GM19372 (cell line): ENCODE results near the gene OTOGL.
"Not testable (repeated sequence)": the region's sequence is repeated elsewhere in the genome, so short reads cannot be mapped to it uniquely, and the experiment has no call there.

ENCODE experiments used
- ATAC-seq: cut with Tn5 transposase; IDR thresholded peaks from one replicate; pipeline ENCODE4 v1.9.1; 2021; ENCODE audit warnings: mild to moderate bottlenecking, low read depth, moderate library complexity; ENCODE audit not compliant: unreplicated experiment

Gene OTOGL

DNA sequence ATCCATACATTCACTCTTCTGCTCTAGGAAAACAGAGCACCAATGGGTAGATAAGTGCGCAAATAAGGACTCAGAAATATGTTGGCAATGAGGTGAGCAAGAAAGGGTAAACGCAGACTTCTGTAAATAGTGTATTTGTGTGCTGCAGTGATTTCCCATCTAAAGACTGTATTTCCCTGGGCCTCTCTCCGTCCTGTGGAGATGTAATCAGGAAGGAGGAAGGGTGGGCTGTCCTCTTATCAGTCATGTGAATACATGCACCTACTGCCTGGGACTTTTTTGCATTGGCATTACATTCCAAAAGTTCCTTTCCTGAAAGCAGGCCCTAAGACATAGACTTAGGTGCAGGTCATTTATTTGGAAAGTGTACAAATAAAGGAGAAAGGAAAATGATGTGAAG, 114.5 kb downstream of the OTOGL start:
- ATAC-seq = no peak

DNA sequence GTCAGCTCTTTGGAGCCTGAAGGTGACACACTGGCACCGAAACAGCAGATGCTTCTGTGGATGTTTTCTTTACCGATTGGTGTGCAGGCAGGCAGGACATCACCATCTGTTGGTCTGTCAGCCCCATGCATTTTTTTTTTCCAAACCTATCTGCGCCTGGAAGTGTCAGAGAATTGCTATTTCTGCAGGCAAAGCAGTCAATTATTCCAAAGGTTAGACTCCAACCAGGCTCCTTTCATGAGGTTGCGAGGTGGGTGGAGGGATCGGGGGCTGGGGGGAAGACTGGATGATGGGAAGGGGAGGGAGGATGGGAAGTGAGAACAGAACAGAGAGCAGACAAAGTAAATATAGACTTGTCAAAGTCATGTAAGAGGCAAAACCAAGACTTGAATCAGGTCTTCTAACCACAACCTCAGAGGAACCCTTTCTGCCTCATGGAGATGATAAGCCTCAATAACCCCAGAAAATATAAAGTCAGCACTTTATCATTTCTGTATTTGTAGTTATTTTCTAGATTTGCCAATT, 117.7 kb downstream of the OTOGL start:
- ATAC-seq = peak; percentile 52

DNA sequence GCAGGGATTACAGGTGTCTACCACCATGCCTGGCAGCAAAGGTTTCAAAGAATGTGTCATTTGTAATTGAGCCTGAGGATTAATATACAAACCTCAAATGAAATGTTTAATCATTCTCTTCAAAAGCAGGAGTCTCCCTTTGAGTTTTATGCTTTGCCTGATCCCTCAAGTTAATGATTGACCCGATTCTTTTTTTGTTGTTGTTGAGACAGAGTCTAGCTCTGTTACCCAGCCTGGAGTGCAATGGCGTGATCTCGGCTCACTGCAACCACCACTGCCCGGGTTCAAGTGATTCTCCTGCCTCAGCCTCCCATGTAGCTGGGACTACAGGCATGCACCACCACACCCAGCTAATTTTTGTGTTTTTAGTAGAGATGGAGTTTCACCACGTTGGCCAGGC, 119.6 kb downstream of the OTOGL start:
- ATAC-seq = not testable (repeated sequence)

DNA sequence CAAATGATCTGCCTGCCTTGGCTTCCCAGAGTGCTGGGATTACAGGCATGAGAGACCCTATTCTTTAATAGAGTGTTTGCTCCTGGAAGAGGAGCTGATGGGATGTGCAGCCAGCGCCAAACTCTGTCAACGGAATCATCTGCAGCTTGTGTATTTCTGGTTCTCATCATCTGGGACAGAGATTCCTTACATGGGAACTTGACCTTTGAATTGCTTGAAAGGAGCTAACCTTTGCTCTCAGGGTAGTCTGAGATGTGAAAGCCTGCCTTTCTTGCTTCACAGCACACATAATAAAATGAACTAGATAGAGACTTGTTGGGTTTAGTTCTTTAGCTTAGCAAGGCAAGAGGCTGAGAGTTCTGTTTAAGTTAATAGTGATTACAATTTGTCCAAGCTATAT, 120.0 kb downstream of the OTOGL start:
- ATAC-seq = no peak

DNA sequence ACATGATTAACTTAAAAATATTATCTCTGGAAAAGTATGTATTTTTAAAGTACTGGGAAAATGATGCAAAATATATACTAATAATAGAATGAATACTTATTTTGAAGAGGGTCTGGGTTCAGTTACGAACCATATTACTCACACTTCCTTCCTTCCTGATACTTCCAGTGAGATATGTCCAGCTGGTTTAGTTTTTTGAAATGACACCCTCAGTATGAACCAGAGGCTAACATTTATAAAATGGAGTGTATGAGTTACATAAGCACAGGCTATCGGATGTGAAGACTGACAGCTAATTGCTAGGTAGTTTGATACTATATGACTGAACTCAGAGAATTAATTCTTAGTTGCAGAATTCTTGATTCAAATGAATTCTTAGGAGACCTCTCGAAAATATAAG, 122.9 kb downstream of the OTOGL start:
- ATAC-seq = no peak

DNA sequence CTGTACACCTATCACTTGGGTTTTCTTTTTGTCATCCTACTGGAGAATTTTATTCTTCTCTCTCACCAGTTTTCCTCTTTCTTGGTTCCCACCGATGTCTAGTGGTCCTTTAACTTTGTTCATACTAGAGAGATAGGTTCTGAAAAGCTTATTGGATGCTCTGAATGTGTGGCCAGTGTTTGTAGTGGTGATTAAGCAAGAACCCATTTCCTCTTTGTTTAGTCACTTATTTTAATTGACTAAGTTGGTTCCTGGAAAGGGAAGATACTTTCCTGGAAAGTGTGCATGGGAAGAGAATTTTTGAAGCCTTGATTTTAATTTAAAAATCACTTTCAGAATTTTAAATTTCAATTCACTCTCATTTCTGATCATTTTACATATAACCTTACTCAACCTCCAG, 127.2 kb downstream of the OTOGL start:
- ATAC-seq = no peak

DNA sequence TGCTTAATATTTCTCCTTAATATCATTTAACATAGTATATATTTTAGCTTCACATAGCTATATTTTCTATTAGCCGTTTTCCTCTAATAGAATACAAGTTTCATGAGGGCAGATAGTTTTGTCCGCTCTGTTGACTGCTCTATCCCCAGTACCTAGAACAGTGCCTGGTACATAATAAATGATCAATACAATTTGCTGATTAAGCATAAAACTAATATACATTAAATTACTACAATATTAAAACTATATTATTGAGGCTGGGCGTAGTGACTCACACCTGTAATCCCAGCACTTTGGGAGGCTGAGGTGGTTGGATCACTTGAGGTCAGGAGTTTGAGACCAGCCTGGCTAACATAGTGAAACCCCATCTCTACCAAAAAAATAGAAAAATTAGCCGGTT, 128.6 kb downstream of the OTOGL start:
- not testable (repeated sequence) for ATAC-seq

DNA sequence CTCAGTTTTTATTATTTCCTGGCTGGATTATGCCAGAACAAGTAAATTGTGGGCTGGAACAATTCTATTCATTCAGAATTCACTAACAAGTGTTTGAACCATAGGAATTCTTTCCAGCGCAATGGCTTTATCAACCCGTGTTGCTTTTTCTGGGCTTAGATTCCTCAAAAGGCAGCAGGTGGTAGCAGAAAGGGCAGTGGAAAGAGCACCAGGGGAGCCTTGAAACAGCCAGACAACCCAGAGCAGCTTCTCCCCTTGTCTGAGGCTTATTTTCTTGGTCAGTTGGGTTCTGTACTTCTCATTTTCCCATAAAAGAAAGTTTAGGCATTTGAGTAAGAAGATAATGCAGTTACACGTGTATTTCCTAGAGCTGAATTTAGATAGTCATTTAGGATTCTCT, 130.7 kb downstream of the OTOGL start:
- ATAC-seq = no peak

DNA sequence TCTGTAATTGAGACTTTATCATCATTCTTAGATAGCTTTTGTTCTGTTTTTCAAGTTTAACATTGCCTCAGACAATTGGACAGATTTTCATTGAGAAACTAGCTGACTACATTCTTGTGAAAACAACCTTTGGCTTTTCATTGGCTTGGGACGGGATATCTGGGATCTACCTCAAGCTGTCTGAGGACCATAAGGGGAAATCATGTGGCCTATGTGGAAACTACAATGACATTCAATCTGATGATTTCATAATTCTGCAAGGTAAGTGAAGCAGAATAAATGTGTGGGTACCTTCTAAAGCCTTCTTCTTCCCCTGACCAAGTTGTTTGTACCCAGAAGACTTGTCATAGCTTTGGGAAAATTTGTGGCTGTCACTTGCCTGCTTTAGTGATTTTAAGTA, 133.5 kb downstream of the OTOGL start:
- ATAC-seq = no peak

DNA sequence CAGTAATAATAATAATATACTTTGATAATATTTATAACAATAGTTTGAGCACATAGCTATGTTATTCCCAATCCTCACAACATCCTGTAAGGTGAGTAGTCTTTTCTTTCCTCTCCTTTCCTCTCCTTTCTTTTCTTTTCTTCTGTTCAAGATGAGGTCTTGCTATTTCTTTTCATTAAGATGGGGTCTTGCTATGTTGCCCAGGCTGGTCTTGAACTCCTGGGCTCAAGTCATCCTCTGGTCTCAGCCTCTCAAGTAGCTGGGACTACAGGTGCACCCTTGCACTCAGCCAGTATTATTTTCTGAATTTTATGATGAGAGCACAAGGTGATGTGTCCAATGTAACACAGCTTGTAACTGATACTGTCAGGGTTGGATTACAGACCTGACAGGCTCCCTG, 134.6 kb downstream of the OTOGL start:
- ATAC-seq = no peak

DNA sequence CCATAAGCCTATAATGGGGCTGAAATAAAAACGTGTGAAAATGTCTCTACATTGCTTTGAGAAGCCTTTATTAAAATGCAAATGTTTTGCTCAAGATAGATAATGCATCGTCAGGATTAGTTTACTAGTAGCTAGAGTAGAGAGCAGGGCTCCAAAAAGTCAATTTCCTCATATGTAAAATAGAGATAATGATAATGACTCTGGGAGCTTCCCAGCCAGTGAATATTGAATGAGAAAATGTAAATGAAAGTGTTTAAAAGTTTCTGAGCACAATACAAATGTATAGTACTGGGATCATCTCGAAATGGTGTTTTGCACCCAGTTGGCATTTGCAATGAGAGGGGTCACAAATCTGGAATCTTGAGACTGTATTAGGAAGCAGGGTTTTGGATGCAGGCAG, 135.3 kb downstream of the OTOGL start:
- ATAC-seq = no peak

DNA sequence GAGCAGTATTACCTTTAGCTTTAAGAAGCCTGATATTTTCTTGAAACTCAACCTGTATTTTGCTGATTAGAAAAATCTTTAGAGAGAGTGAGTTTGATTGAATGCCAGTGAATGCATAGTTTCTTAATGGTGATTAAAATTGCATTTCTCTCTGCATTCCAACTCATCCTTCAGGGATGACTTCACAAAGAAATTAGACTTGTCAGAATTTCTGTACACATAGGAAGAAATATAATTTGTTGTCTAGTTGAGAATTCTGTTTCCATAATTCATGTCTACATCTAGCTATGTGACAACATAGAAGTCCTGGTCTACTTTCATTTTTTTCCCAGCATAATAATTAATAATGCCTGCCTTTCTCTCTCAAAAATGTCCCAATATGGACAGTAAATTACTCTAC, 136.6 kb downstream of the OTOGL start:
- no peak for ATAC-seq

DNA sequence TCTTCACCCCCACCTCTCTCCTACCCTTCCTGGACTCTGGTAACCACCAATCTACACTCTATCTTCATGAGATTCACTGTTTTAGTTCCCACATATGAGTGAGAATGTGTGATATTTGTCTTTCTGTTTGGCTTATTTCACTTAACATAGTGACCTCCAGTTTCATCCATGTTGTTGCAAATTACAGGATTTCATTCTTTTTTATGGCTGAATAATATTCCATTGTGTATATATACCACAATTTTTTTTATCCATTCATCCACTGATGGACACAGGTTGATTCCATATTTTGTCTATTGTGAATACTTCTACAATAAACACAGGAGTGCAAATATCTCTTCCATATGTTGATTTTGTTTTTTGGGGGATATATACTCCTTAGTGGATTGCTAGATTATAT, 140.5 kb downstream of the OTOGL start:
- no peak for ATAC-seq

DNA sequence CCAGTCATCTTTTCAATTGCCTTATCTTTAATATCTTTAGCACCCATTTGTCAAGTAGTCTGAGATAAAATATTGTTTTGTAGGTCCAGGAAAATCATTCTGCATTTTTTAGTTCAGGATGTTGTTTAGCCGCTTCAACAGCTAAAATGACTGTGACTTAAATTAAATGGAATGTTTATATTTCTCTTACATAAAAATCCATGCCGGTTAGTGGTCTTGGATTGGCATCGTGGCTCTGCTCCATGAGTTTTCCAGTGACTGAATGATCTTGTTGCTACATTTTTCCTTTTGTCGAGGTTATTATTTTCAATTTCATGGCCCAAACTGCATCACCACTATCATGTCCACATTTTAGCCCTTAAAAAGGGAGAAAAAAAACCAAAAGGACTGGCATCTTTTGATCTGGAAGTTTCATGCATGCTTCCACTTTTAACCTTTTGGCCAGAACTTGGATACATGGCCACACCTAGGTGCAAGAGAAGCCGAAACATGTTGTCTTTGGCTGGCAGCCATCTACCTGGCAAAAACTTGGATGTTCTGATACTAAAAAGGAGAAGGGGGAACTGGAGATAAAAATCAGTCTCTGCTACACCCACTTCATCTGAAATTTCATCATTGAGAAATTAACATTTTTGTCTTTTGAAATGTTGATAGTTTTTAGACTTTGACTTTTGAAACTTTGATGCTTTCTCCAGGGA, 142.4 kb downstream of the OTOGL start:
- ATAC-seq = no peak

DNA sequence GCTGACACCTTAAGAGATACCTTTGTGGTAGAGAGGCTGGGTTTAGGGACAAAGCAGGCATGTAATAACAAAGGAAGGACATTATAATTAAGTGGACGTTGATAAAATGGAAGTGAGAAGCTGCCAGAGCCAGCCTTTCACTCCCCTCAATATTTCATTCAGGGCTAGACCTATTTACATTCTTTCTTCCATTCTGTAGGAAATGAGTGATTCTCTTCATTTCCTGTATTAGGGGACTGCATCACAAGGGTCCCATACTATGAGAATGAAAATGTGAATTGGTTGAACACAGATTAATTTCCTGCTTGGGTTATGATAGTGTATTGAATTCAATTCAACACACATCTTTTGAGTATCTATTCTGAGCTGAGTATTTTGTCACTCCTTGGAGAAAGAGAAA, 143.0 kb downstream of the OTOGL start:
- no peak for ATAC-seq

DNA sequence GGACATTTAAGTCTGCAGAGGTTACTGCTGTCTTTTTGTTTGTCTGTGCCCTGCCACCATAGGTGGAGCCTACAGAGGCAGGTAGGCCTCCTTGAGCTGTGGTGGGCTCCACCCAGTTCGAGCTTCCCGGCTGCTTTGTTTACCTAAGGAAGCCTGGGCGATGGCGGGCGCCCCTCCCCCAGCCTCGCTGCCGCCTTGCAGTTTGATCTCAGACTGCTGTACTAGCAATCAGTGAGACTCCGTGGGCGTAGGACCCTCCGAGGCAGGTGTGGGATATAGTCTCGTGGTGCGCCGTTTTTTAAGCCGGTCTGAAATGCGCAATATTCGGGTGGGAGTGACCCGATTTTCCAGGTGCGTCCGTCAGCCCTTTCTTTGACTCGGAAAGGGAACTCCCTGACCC, 150.2 kb downstream of the OTOGL start:
- ATAC-seq = not testable (repeated sequence)

DNA sequence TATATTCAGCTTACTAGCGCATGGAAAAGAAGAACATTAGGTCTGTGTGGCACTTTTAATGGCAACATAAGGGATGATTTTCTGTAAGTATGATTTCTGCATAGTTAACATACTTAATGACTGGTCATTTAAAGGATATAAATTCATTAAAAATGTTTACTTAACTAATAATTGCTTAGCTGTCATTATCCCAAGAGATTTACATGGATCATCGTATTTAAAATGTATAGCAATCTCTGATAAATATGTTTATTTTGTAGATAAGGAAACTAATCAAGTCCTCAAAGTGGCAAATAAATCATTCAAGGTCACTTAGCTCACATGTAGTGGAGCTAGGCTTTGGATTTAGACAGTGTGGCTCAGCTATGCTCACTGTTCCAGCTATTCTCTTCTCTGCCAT, 158.6 kb downstream of the OTOGL start:
- ATAC-seq = no peak

DNA sequence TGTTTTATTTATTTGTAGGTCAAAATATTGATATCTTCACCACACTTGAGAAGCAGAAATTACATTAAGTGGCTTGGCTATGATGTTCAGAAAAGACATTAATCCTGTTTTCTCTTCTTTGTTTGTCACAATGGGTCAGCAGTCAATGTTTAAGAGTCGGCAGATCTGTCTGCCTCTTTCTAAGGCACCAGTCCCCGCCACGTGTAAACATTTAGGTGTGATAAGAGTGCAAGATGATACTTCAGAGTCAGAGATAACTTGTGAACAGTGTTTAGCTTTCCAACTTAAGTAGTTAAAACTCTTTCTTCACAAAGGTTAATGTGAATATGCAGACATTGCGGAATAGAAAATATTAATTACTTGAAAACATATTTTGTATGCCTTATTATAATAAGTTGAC, 160.9 kb downstream of the OTOGL start:
- ATAC-seq = no peak

DNA sequence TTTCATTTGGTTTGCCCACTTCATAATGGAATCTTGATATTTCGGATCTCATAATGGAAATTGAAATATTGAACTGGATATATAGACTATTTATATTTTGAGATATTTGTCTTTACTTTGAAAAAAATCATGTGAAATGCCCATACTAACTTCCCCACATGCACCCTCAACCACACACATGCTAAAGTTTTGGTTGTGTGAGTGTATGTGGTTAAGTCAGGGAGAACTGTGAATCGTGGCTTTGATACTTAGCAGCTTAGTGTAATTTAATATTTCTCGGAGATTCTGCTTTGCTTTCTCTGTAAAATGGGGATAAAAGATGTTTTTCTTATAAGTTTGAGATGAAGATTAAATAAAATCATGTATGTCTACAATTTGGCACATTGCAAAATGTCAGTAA, 162.1 kb downstream of the OTOGL start:
- ATAC-seq = no peak

DNA sequence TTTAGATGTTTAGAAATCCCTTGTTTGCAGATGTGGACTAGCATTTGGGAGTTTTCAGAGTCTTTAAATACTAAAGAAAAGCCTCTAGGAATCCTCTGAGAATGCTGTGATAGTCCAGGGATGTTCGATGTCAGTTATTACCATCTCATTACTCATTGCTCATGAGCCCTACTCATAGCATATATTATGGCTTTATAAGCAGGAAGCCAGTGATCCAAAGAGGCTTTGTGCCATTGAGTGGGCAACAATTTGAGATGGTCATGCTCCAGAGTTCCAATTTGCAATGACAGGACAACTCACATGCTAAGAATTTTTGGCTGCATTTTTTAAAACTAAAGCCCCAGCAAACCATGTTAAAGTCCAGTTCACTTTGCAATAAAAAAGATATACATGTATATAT, 163.0 kb downstream of the OTOGL start:
- ATAC-seq = no peak

DNA sequence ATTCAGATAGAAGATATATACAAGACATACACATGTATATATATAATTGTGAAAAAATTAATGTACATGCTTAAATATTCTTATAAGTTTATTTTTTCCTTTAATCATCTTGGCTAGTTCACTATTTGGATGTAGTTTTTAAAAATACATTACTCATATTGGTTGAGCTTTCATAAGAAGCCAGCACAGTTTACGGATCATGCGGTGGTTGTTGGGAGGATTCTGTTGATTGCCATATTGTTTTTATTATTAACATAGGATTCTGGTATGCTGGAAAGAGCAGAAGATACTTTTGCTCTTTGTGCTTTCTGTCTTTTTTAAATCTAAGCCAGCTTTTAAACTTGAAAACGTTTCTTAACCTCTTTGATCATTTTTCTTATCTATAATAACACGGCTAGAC, 163.4 kb downstream of the OTOGL start:
- no peak for ATAC-seq

DNA sequence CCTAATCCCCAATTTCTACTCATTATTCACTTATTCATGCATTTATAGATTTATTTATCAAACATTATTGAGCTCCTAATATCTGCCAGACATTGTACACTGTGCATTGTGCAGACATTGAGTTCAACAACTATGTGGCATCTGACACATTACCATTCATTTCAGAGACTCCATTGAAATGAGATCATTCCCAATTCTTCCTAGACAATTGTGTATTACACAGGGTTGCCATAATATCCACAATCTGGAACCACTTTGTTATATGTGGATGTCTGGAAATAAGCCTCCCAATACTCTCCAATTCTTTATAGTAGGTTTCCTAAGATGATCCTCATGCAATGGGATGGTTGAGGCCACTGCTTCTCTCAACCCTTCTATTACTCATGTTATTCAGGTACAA, 165.0 kb downstream of the OTOGL start:
- no peak for ATAC-seq

DNA sequence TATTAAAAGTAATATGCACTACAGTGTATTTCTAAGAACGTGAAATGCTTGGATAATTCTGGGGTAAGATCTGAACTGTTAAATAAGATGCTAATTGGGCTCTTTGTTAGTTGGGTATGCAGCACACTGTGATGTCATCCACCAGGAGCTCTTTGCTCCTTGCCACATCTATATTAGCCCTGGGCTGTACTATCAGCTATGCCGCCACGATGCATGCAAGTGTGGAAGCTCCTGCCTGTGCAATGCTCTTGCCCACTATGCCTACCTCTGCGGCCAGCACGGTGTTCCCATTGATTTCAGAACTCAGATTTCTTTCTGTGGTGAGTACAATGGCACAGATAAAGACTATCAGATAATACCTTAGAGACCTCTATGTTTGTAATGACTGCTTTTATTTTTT, 165.6 kb downstream of the OTOGL start:
- ATAC-seq = no peak
